HPDE6-E6E7 (cell line): ENCODE data around the gene NAALADL2.

Experiments used
- DNase-seq: peaks from one replicate; pipeline ENCODE4 v3.0.0; 2011; ENCODE audit warnings: missing footprints; ENCODE audit errors: extremely low spot score

NAALADL2 gene

DNA sequence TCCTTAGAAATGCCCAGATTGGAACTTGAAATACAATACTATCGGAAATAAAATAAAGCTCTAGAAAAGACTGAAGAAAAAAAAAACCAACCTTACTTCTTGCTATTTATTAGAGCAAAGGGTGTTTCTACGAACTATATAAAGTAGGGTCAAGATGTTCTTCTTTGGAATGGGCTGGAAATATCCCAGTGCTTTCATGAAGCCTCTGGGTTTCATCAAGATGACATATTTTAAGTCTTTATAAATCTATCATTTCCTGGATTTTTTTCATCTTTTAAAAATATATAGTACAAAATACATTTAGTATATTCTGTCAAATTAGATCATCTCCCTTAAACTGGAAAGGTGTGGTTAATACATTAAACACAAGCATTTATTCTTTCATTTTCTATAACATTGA, 978.8 kb downstream of the NAALADL2 start:
- no peak for DNase-seq

DNA sequence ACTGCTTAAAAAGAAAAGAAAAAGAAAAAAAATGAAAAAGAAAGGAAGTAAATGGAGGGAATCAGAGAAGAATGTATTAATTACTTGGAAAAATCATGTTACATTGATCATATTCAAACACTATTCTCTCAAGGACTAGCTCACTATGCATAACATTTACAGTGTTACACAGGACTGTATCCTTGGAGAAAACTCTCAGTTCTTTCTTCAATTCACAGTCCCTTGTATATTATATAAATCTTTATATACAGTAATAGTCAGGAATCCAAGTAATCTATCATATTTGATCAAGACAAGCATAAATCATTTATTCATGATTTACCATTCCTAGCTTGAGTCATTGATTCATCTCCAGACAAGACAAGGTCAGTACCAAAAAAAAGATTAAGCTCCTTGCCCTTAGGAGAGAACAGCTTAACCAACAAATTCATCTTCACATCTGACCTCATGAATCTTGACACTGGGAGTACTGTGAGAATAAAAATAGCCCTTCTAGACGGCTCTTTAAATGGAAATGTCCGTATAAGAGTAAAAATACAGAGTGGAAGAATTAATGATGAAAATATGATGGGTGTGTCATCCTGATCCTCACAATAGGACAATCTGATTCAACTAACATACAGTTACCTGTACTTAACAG, 980.4 kb downstream of the NAALADL2 start:
- DNase-seq = no peak

DNA sequence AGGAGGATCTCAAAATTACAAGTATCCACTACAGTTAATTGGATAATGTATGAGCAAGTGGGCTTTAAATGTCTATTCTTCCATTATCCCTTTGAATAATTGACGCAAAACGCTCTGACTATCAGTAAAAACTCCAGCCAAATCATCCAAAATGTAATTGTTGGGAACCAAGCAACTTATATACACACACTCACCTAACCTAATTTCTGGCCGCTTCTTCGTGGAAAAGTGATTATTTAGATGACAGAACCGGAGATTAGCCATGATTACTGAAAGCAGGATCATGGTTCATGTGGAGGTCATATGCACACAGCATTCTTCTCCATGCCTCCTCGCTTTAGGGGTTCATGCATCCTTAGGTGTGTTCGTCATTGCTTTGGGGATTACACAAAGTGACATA, 992.4 kb downstream of the NAALADL2 start:
- no peak for DNase-seq

DNA sequence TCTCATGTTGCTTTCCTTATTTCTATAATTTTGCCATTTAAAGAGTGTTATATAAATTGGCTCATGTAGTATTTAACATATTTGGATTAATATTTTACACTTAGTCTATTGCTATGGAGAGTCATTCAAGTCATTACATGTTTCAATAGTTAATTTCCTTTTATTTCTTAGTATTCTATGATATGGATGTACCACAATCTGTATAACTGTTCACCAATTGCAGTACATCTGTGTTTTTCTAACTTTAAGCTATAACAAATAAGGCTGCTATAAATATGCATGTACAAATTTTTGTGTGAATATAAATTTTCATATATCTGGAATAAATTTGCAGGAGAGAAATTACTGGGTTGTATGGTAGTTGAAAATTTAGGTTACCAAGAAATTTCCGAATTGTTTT, 993.4 kb downstream of the NAALADL2 start:
- no peak for DNase-seq

DNA sequence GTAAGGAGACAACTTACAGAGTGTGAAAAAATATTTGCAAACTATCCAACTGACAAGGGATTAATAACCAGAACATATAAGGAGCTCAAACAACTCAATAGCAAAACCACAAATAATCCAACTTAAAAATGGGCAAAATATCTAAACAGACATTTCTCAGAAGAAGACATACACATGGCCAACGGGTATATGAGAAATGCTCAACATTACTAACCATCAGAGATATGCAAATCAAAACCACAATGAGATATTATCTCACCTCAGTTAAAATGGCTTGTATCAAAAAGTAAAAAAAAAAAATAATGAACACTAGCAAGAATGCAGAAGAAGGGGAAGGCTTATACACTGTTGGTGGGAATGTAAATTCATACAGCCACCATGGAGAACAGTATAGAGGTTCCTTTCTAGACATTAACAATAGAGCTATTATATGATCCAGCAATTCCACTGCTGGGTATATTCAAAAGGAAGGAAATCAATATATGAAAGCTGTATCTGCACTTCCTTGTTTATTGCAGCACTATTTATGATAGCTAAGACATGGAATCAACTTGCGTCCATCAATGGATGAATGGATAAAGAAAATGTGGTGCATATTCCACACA, 998.6 kb downstream of the NAALADL2 start:
- no peak for DNase-seq
